HG03565 (cell line): ENCODE results near the gene CCL14.

Experiments
- ATAC-seq: cut with Tn5 transposase; IDR thresholded peaks from one replicate; pipeline ENCODE4 v1.9.1; 2021; ENCODE audit warnings: mild to moderate bottlenecking, moderate library complexity; ENCODE audit not compliant: unreplicated experiment

Gene CCL14

GRCh38 chr17:35991075-35991474, 4.5 kb upstream of the CCL14 start:
- no peak for ATAC-seq

- ATAC-seq, result no peak
Observed at GRCh38 chr17:35988164-35988563, 1.6 kb upstream of the CCL14 start.

GRCh38 chr17:35984140-35984539, 2.4 kb downstream of the CCL14 start:
- no peak for ATAC-seq

- ATAC-seq, result no peak
Observed at GRCh38 chr17:35982409-35983191, 3.9 kb downstream of the CCL14 start.

- ATAC-seq, result no peak
Observed at GRCh38 chr17:35981908-35982330, 4.6 kb downstream of the CCL14 start.

GRCh38 chr17:35981246-35981645, 5.3 kb downstream of the CCL14 start, which contains the start of gene CCL16:
CCL16 (minus strand) TSS chr17:35981497; CDS start chr17:35981420, 77 bp downstream.
- ATAC-seq, result no peak

GRCh38 chr17:35978346-35978745, 8.2 kb downstream of the CCL14 start:
- no peak for ATAC-seq

- ATAC-seq, result no peak
Observed at GRCh38 chr17:35977509-35977908, 9.0 kb downstream of the CCL14 start.

GRCh38 chr17:35973333-35974260, 12.9 kb downstream of the CCL14 start:
- no peak for ATAC-seq

GRCh38 chr17:35972945-35973332, 13.6 kb downstream of the CCL14 start:
- no peak for ATAC-seq

- ATAC-seq, result no peak
Observed at GRCh38 chr17:35972535-35972934, 14.0 kb downstream of the CCL14 start.

GRCh38 chr17:35972066-35972465, 14.5 kb downstream of the CCL14 start:
- no peak for ATAC-seq

- no peak for ATAC-seq
Observed at GRCh38 chr17:35969558-35970380, 16.8 kb downstream of the CCL14 start.

- no peak for ATAC-seq
Observed at GRCh38 chr17:35968520-35969054, 17.9 kb downstream of the CCL14 start.

GRCh38 chr17:35965272-35965671, 21.3 kb downstream of the CCL14 start:
- ATAC-seq, result no peak

- ATAC-seq, result no peak
Observed at GRCh38 chr17:35963663-35964062, 22.9 kb downstream of the CCL14 start.

GRCh38 chr17:35953720-35954119, 32.8 kb downstream of the CCL14 start:
- no peak for ATAC-seq

- no peak for ATAC-seq
Observed at GRCh38 chr17:35949401-35949800, 37.1 kb downstream of the CCL14 start.

GRCh38 chr17:35948092-35948491, 38.4 kb downstream of the CCL14 start:
- ATAC-seq, result no peak

GRCh38 chr17:35947156-35947585, 39.4 kb downstream of the CCL14 start:
- no peak for ATAC-seq

- no peak for ATAC-seq
Observed at GRCh38 chr17:35944151-35944550, 42.4 kb downstream of the CCL14 start.
